Measurements from ENCODE around the gene SEC24C.
"Not testable (repeated sequence)": the region's sequence is repeated elsewhere in the genome, so short reads cannot be mapped to it uniquely, and the experiment has no call there.

Gene SEC24C

GRCh38 chr10:73773152-73773879, 29.1 kb downstream of the SEC24C start:
- DNase-seq, result peak; percentile 64

- no peak for DNase-seq
Measured at GRCh38 chr10:73774637-73775036, 30.5 kb downstream of the SEC24C start.

GRCh38 chr10:73779018-73779417, 34.8 kb downstream of the SEC24C start:
- no peak for DNase-seq

GRCh38 chr10:73779539-73780197, 35.5 kb downstream of the SEC24C start:
- DNase-seq, result no peak

GRCh38 chr10:73780301-73780700, 36.1 kb downstream of the SEC24C start:
- DNase-seq, result no peak

GRCh38 chr10:73780966-73781365, 36.8 kb downstream of the SEC24C start:
- DNase-seq, result no peak

GRCh38 chr10:73781548-73781878, 37.3 kb downstream of the SEC24C start:
- DNase-seq, result no peak

GRCh38 chr10:73781879-73782748, 37.9 kb downstream of the SEC24C start, which contains the start of gene CHCHD1:
Gene CHCHD1 (plus strand): TSS chr10:73782048. CDS start chr10:73782076, 28 bp downstream.
- DNase-seq, result peak; percentile 96

- no peak for DNase-seq
Measured at GRCh38 chr10:73782749-73783085, 38.5 kb downstream of the SEC24C start.

- DNase-seq, result peak; percentile 93
Measured at GRCh38 chr10:73785211-73785720, 41.1 kb downstream of the SEC24C start, which contains the start of gene ZSWIM8. Gene ZSWIM8 (plus strand): TSS chr10:73785606. CDS start chr10:73785879, 273 bp downstream.

- DNase-seq, result no peak
Measured at GRCh38 chr10:73785721-73786511, 41.7 kb downstream of the SEC24C start.

- no peak for DNase-seq
Measured at GRCh38 chr10:73786512-73786885, 42.3 kb downstream of the SEC24C start.

GRCh38 chr10:73787031-73787800, 43.0 kb downstream of the SEC24C start:
- DNase-seq, result not testable (repeated sequence)

- DNase-seq, result no peak
Measured at GRCh38 chr10:73788864-73789658, 44.9 kb downstream of the SEC24C start.

GRCh38 chr10:73789659-73790055, 45.5 kb downstream of the SEC24C start:
- no peak for DNase-seq

GRCh38 chr10:73790886-73791625, 46.9 kb downstream of the SEC24C start:
- DNase-seq, result no peak

GRCh38 chr10:73791871-73792400, 47.8 kb downstream of the SEC24C start:
- no peak for DNase-seq

- no peak for DNase-seq
Measured at GRCh38 chr10:73793456-73793855, 49.3 kb downstream of the SEC24C start.

- DNase-seq, result not testable (repeated sequence)
Measured at GRCh38 chr10:73795491-73795890, 51.3 kb downstream of the SEC24C start.

- not testable (repeated sequence) for DNase-seq
Measured at GRCh38 chr10:73796035-73796434, 51.9 kb downstream of the SEC24C start.
